ENCODE results near the gene COL13A1. TPM values are rescaled to one million over a fixed set of nuclear protein-coding genes. Genes with fewer than 3 reads are reported as not detected.

COL13A1 gene
- polyA plus RNA-seq, 1 of the 3 experiments (the other 2 are of a cell fraction): 26.7 TPM

DNA sequence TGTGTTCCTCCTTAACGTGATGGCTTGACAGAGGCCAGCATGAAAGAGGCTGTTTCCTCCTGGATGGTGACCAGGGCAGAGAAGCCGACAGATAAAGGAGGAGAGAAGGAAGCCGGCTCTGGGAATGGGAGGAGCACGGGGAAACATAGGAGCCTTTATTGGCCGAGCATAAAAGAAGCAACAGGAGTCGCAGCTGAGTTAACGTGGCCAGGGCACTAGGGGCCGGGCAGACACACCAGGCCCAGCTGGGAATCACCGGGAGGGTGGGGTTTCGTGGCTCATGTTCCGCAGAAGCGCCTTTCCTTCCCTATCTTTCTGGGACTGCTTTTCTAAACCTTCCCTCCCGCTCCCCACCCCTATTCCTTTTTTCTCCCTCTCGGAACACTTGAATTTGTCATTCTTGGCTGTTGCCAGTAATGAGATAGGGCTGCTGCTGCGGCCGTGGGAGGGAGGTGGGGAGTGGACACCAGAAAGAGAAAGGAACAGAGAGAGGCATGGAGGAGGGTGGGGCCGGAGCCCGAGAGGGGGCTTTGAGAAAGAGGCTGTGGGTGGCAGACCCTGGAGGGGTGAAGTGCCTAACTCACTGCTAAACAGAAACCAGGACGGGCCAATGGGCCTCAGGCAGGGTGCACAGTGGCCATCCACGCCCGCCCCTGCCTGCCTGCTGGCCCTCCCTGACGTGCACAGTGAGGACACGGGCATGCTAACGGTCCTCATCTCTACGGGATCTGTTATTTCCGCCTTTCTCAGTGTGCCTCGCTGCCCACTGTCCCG, 65.2 kb downstream of the COL13A1 start (continued):
- TF ChIP-seq, protein P1, sequence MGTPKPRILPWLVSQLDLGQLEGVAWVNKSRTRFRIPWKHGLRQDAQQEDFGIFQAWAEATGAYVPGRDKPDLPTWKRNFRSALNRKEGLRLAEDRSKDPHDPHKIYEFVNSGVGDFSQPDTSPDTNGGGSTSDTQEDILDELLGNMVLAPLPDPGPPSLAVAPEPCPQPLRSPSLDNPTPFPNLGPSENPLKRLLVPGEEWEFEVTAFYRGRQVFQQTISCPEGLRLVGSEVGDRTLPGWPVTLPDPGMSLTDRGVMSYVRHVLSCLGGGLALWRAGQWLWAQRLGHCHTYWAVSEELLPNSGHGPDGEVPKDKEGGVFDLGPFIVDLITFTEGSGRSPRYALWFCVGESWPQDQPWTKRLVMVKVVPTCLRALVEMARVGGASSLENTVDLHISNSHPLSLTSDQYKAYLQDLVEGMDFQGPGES (IDR thresholded peaks at IDR 0.05; ENCODE audit: low read depth, low read length): no peak

DNA sequence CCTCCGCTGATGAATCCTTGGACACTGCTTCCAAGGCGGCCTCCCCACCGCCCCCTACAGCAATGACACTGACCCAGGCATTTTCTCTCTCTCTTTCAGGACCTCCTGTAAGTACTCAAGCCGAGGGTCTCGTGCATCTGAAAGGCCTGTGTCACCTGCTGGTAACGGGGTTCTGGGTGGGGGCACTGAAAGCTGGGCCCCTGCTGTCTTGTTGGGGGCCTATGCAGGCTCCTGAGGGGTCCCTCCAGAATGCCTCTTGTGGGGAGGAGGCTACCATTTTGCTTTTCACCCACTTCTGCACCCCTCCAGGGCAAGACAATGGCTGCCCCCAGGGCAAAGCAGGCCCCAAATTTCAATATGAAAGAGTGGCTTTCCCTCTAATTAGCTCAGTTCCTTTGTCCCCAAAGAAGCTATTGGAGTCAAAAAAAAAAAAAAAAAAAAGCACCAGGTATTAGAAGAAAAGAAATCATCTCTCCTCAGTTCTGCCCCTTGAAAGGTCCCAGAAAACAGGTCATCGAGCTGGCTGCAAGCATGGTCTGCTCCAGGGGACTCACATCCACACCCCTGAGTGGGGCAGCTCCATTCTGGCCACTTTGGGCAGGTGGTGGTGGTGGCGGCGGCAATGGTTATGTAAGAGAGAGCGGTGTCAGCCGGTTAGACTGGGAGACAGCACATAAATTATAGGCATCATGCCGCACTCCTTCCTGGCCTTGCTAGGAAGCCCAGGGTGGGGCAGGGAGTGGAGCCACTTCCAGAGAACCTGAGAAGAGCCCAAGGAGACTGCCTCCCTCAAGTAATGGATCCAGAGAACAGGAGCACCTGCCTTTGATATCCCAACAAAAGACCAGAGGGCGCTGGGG, 66.2 kb downstream of the COL13A1 start:
- TF ChIP-seq RFX5 (IDR thresholded peaks at IDR 0.05; ENCODE audit: low read length) (no peak), FOXM1 (IDR thresholded peaks at IDR 0.05; ENCODE audit: low read depth) (no peak), MXI1 (IDR thresholded peaks at IDR 0.05; ENCODE audit: low read depth, low read length) (no peak), RAD21 (IDR thresholded peaks at IDR 0.05; ENCODE audit: low read length) (no peak), SIN3A (IDR thresholded peaks at IDR 0.05; ENCODE audit: borderline replicate concordance, low read depth, low read length) (no peak), EZH2phosphoT487 (IDR thresholded peaks at IDR 0.05; ENCODE audit: borderline replicate concordance, low read depth) (no peak), EP300 (IDR thresholded peaks at IDR 0.05; ENCODE audit: borderline replicate concordance in 1 of 2, low read depth in 1 of 2, low read length in 1 of 2) (no peak), YY1 (IDR thresholded peaks at IDR 0.05; ENCODE audit: low read depth) (no peak), CHD2 (IDR thresholded peaks at IDR 0.05; ENCODE audit: low read length, partially characterized antibody) (no peak), MEF2A (IDR thresholded peaks at IDR 0.05; ENCODE audit: borderline replicate concordance, low read depth) (no peak)
- TF ChIP-seq, protein P2, sequence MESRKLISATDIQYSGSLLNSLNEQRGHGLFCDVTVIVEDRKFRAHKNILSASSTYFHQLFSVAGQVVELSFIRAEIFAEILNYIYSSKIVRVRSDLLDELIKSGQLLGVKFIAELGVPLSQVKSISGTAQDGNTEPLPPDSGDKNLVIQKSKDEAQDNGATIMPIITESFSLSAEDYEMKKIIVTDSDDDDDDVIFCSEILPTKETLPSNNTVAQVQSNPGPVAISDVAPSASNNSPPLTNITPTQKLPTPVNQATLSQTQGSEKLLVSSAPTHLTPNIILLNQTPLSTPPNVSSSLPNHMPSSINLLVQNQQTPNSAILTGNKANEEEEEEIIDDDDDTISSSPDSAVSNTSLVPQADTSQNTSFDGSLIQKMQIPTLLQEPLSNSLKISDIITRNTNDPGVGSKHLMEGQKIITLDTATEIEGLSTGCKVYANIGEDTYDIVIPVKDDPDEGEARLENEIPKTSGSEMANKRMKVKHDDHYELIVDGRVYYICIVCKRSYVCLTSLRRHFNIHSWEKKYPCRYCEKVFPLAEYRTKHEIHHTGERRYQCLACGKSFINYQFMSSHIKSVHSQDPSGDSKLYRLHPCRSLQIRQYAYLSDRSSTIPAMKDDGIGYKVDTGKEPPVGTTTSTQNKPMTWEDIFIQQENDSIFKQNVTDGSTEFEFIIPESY (IDR thresholded peaks at IDR 0.05; ENCODE audit: borderline replicate concordance, low read depth): no peak
- TF ChIP-seq, protein P1 (IDR thresholded peaks at IDR 0.05; ENCODE audit: low read depth, low read length): no peak
- Histone ChIP-seq H3K4me1 (ENCODE audit: control insufficient read depth in 1 of 2, insufficient read depth in 2 of 2, low read depth in 1 of 2, low read length in 1 of 2) (peaks cover 46% of the 10 kb centered on the region in 2 experiments), H3K27ac (ENCODE audit: low read depth in 2 of 2, low read length in 1 of 2) (peak overlapping the region; percentile 87 to 93), H3K4me2 (no peak overlapping the region), H3K9ac (no peak overlapping the region), H3K4me3 (ENCODE audit: low read depth in 2 of 2, low read length in 1 of 2) (no peak overlapping the region), H3K27me3 (ENCODE audit: insufficient read depth) (no peaks in the 10 kb centered on the region), H3F3A (replicated peaks; ENCODE audit: insufficient read depth) (peaks cover 36% of the 10 kb centered on the region), H3K79me2 (ENCODE audit: insufficient read depth) (no peaks in the 10 kb centered on the region; the same call in 1 of the 2 replicates), H2AFZ (ENCODE audit: low read depth) (no peak overlapping the region), H4K20me1 (ENCODE audit: insufficient read depth) (no peaks in the 10 kb centered on the region), H3K9me2 (no peaks in the 10 kb centered on the region), H3K36me3 (replicated peaks in 1 of 2; ENCODE audit: control insufficient read depth in 1 of 2, insufficient read depth in 2 of 2, low read length in 1 of 2) (no peaks in the 10 kb centered on the region), H3K9me3 (no peaks in the 10 kb centered on the region)
- WGBS (ENCODE audit: low lambda C conversion rate): 83% methylated on average over 11 of the region's 13 CpGs
- POLR2A ChIA-PET: no interaction called here
- CTCF ChIA-PET: interaction anchor here (1.1 kb wide), 1 partner anchor 47 kb away, joined by 5 read pairs; no protein-coding TSS in a partner anchor
- DNase-seq: no peak

All from SK-N-SH (cell line).